Measurements from ENCODE around the gene CDON. TPM values are rescaled to one million over a fixed set of nuclear protein-coding genes. Genes with fewer than 3 reads are reported as not detected.

The CDON gene
- total RNA-seq (100 to 1,000 TPM in 5 of 7 donors, 10 to 100 TPM in 2; 46.3 to 211 (median 137) TPM), polyA plus RNA-seq (10 to 100 TPM; 15.0 to 42.7 TPM)
- long read RNA-seq, donor 1, partial matches to known transcripts: 2 of 9 reads
- long read RNA-seq, donor 1, other reads (novel, unspliced or antisense): 7 of 9 reads
- long read RNA-seq, donor 2: 0 reads
- long read RNA-seq, donor 3, partial matches to known transcripts: 33 of 70 reads
- long read RNA-seq, donor 3, other reads (novel, unspliced or antisense): 37 of 70 reads

- intact Hi-C loops (cut with DNase I): no loop called here
- H3K4me1 ChIP-seq (ENCODE audit: insufficient read depth): no peaks in the 10 kb centered on the region
- peak within 1 kb of the TSS; percentile 66 to 85 for H3K27ac ChIP-seq
These were observed at the start of gene CDON for GRCh38 chr11:126062679-126063506. Gene CDON, minus strand, starts transcription at chr11:126062866. Its CDS starts 39,390 bp downstream, at chr11:126023476.

GRCh38 chr11:126111458-126112116, 48.9 kb upstream of the CDON start:
- H3K9me3 ChIP-seq: no peaks in the 10 kb centered on the region
- H3K4me3 ChIP-seq: no peak overlapping the region
- no peaks in the 10 kb centered on the region for H3K36me3 ChIP-seq
- no peak overlapping the region for H3K27ac ChIP-seq
- peaks cover 26% of the 10 kb centered on the region for H3K4me1 ChIP-seq (ENCODE audit: insufficient read depth)
- TF ChIP-seq POLR2A (IDR thresholded peaks at IDR 0.05): no peak
- no peak for TF ChIP-seq CTCF (IDR thresholded peaks at IDR 0.05)
- no peak for TF ChIP-seq EP300 (IDR thresholded peaks at IDR 0.05)
- DNase-seq: no peak
- 90 to 97% (median 94%) methylated on average over 8 of the region's 8 CpGs for WGBS, 3 donors
- intact Hi-C loops (cut with DNase I): no loop called here
- H3K27me3 ChIP-seq: no peaks in the 10 kb centered on the region

More at GRCh38 chr11:126062679-126063506, at the start of gene CDON:
- 0 to 1% (median 1%) methylated on average over 55 to 82 of the region's 82 CpGs for WGBS, 3 donors
- no peaks in the 10 kb centered on the region for H3K36me3 ChIP-seq
- peak within 1 kb of the TSS; percentile 93 for H3K4me3 ChIP-seq
- TF ChIP-seq EP300 (IDR thresholded peaks at IDR 0.05) (peak; percentile 69), POLR2A (IDR thresholded peaks at IDR 0.05) (peak; percentile 23), CTCF (IDR thresholded peaks at IDR 0.05) (peak in 2 of 3 donors; percentile 25 to 37)
- peak; percentile 95 to 96 (median 96) for DNase-seq
- no peaks in the 10 kb centered on the region for H3K27me3 ChIP-seq
- no peaks in the 10 kb centered on the region for H3K9me3 ChIP-seq

- no peaks in the 10 kb centered on the region for H3K9me3 ChIP-seq
- H3K27ac ChIP-seq: no peak overlapping the region
- no peak for TF ChIP-seq CTCF (IDR thresholded peaks at IDR 0.05)
- WGBS, 3 donors: 80 to 83% (median 81%) methylated on average over 10 of the region's 10 CpGs
- H3K36me3 ChIP-seq: no peaks in the 10 kb centered on the region
- intact Hi-C loops (cut with DNase I): no loop called here
- H3K4me1 ChIP-seq (ENCODE audit: insufficient read depth): peaks cover 20% of the 10 kb centered on the region
- no peak for DNase-seq
- no peaks in the 10 kb centered on the region for H3K27me3 ChIP-seq
- no peak overlapping the region for H3K4me3 ChIP-seq
These were observed 47.5 kb upstream of the CDON start for GRCh38 chr11:126109941-126110731.
